Activated T-cell treated with anti-CD3 and anti-CD28 coated beads, Interleukin-2, amount 50 U/mL, for 24 hours (primary cell): Measurements from ENCODE around the gene AMIGO3.

Source experiments
- DNase-seq: peaks from one replicate; pipeline ENCODE4 v3.0.0-alpha.2; 2020
- H3K27ac Mint-ChIP-seq: 2 replicates; pipeline ENCODE4 v1.8.0; 2020; ENCODE audit warnings: mild to moderate bottlenecking, mixed read lengths
- H3K27me3 Mint-ChIP-seq: 2 replicates; pipeline ENCODE4 v1.8.0; 2020; ENCODE audit warnings: mixed read lengths
- H3K36me3 Mint-ChIP-seq: 2 replicates; pipeline ENCODE4 v1.8.0; 2020; ENCODE audit warnings: low read depth, mixed read lengths
- H3K4me1 Mint-ChIP-seq: 2 replicates; pipeline ENCODE4 v1.8.0; 2020; ENCODE audit warnings: low read depth, mixed read lengths
- H3K4me3 Mint-ChIP-seq: 2 replicates; pipeline ENCODE4 v1.8.0; 2020; ENCODE audit warnings: mild to moderate bottlenecking, moderate library complexity, mixed read lengths
- H3K9me3 Mint-ChIP-seq: 2 replicates; pipeline ENCODE4 v1.8.0; 2020; ENCODE audit warnings: mixed read lengths

Gene AMIGO3

DNA sequence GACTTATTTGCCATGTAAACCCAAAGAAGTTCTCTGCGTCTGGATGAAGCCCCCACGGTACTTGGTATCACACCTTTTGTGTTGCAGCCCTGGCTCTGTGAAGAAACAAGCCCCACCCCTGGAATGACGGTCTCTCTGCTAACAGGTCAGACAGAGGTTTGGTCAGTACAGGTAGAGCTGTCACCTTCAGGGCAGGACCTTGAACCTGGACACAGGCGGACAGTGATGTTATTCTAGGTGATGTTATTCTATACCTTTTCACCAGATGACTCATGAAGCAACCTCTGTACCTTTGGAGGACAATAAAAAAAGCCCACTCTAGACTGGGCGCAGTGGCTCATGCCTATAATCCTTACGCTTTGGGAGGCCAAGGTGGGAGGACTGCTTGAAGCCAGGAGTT, 15.3 kb upstream of the AMIGO3 start:
- no peak for DNase-seq
- Mint-ChIP-seq H3K9me3 (no peaks in the 10 kb centered on the region), H3K4me3 (no peak overlapping the region), H3K4me1 (peaks cover 4% of the 10 kb centered on the region), H3K36me3 (peaks cover 78% of the 10 kb centered on the region), H3K27me3 (no peaks in the 10 kb centered on the region), H3K27ac (no peak overlapping the region)

GRCh38 chr3:49733551-49733950, 14.1 kb upstream of the AMIGO3 start:
- Mint-ChIP-seq H3K27me3 (no peaks in the 10 kb centered on the region), H3K36me3 (peaks cover 77% of the 10 kb centered on the region), H3K4me1 (peaks cover under 1% of the 10 kb centered on the region), H3K4me3 (no peak overlapping the region), H3K9me3 (no peaks in the 10 kb centered on the region), H3K27ac (peak overlapping the region; percentile 35)
- DNase-seq, result no peak

DNA sequence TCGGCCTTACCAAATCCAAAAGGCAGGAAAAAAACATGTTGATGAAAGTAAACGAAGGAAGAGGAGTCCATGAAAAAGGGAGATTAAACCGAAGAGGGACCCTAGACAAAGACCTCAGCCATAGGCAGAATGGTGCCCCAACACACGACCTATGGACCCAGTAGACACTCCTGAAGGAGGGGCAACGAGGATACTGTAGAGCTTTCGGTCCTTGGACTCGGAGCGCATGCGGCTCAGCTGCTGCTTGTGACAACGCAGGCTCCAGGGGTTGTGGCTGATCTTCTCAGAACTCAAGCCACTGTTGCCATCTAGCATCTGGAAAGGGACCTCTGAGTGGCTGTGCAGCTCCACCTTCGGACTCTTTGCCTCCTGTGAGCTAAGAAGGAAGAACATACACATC, 13.1 kb upstream of the AMIGO3 start:
- no peaks in the 10 kb centered on the region for H3K4me1 Mint-ChIP-seq
- H3K27ac Mint-ChIP-seq, result no peak overlapping the region
- H3K27me3 Mint-ChIP-seq, result no peaks in the 10 kb centered on the region
- H3K4me3 Mint-ChIP-seq, result no peak overlapping the region
- H3K9me3 Mint-ChIP-seq, result no peaks in the 10 kb centered on the region
- DNase-seq, result no peak
- peaks cover 77% of the 10 kb centered on the region for H3K36me3 Mint-ChIP-seq

DNA sequence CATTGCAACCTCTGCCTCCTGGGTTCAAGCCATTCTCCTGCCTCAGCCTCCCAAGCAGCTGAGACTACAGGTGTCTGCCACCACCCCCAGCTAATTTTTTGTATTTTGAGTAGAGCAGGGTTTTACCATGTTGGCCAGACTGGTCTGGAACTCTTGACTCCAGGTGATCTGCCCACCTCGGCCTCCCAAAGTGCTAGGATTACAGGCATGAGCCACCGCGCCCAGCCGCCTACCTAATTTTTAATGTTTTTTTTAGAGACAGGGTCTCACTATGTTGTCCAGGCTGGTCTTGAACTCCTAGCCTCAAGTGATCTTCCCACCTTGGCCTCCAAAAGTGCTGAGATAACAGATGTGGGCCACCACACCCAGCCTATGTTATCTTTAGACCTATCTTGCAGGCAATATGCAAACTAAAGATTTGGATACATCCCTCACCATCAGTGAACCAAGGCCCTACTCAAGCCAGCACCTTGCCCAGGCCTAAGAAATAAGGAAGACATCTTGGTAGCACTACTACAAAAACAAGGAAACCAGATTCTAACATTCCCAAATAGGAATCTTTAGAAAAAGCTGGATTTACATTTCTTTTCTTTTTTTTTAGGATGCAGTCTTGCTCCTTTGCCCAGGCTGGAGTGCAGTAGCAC, 10.6 kb upstream of the AMIGO3 start:
- H3K4me3 Mint-ChIP-seq, result no peak overlapping the region
- H3K27ac Mint-ChIP-seq, result peak overlapping the region; percentile 40
- peaks cover 79% of the 10 kb centered on the region for H3K36me3 Mint-ChIP-seq
- peaks cover under 1% of the 10 kb centered on the region for H3K4me1 Mint-ChIP-seq
- H3K27me3 Mint-ChIP-seq, result no peaks in the 10 kb centered on the region
- no peak for DNase-seq
- no peaks in the 10 kb centered on the region for H3K9me3 Mint-ChIP-seq

GRCh38 chr3:49727924-49728361, 8.5 kb upstream of the AMIGO3 start:
- Mint-ChIP-seq H3K27me3 (no peaks in the 10 kb centered on the region), H3K36me3 (peaks cover 71% of the 10 kb centered on the region), H3K4me3 (no peak overlapping the region), H3K9me3 (no peaks in the 10 kb centered on the region), H3K27ac (no peak overlapping the region), H3K4me1 (peaks cover 12% of the 10 kb centered on the region)
- DNase-seq, result no peak

DNA sequence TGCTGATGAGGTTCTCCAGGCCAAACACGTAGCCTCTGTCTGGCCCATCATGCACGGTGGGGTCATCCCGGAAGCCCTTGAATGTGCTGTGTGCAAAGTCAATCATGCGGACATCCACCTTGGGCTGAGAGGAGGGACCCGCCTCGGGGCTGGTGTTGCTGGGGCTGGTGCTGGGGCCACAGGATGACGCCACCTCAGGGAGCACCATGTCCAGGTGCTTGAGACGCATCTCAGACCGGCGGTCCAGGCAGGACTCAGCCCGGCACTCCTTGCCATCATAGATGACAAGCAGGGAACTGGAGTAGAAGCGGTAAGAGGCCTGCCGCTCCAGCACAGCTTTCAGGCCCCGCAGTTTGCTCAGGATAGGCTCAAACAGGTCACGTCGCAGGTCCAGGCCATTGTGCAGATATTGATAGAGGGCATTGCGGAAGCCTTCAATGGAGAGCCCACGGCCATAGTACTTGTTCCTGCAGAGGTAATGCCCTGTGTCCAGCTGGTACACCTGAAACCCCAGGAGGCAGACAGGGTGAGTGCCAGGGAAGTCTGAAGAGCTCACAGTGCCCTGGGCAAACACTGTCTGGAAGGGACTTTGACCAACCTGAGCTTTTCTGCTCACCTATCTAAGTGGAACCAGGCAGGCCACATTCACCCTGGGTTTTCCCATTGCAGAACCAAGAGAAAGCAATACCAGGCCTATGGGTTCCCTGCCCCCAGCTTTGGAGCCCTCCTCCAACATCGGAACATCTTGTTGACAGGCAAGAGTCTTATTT, 7.9 kb upstream of the AMIGO3 start:
- peaks cover 71% of the 10 kb centered on the region for H3K36me3 Mint-ChIP-seq
- no peak for DNase-seq
- H3K9me3 Mint-ChIP-seq, result no peaks in the 10 kb centered on the region
- H3K27me3 Mint-ChIP-seq, result no peaks in the 10 kb centered on the region
- H3K4me1 Mint-ChIP-seq, result peaks cover 18% of the 10 kb centered on the region
- no peak overlapping the region for H3K27ac Mint-ChIP-seq
- H3K4me3 Mint-ChIP-seq, result no peak overlapping the region

GRCh38 chr3:49725906-49726681, 6.6 kb upstream of the AMIGO3 start:
- H3K27me3 Mint-ChIP-seq, result no peaks in the 10 kb centered on the region
- H3K4me3 Mint-ChIP-seq, result no peak overlapping the region
- DNase-seq, result no peak
- H3K4me1 Mint-ChIP-seq, result peaks cover 29% of the 10 kb centered on the region
- H3K27ac Mint-ChIP-seq, result peak overlapping the region; percentile 61
- peaks cover 72% of the 10 kb centered on the region for H3K36me3 Mint-ChIP-seq
- H3K9me3 Mint-ChIP-seq, result no peaks in the 10 kb centered on the region

GRCh38 chr3:49724586-49724985, 5.1 kb upstream of the AMIGO3 start:
- peak overlapping the region; percentile 97 for H3K27ac Mint-ChIP-seq
- H3K4me1 Mint-ChIP-seq, result peaks cover 44% of the 10 kb centered on the region
- no peaks in the 10 kb centered on the region for H3K9me3 Mint-ChIP-seq
- H3K27me3 Mint-ChIP-seq, result no peaks in the 10 kb centered on the region
- H3K36me3 Mint-ChIP-seq, result peaks cover 78% of the 10 kb centered on the region
- DNase-seq, result peak; percentile 54
- peak overlapping the region; percentile 96 for H3K4me3 Mint-ChIP-seq

DNA sequence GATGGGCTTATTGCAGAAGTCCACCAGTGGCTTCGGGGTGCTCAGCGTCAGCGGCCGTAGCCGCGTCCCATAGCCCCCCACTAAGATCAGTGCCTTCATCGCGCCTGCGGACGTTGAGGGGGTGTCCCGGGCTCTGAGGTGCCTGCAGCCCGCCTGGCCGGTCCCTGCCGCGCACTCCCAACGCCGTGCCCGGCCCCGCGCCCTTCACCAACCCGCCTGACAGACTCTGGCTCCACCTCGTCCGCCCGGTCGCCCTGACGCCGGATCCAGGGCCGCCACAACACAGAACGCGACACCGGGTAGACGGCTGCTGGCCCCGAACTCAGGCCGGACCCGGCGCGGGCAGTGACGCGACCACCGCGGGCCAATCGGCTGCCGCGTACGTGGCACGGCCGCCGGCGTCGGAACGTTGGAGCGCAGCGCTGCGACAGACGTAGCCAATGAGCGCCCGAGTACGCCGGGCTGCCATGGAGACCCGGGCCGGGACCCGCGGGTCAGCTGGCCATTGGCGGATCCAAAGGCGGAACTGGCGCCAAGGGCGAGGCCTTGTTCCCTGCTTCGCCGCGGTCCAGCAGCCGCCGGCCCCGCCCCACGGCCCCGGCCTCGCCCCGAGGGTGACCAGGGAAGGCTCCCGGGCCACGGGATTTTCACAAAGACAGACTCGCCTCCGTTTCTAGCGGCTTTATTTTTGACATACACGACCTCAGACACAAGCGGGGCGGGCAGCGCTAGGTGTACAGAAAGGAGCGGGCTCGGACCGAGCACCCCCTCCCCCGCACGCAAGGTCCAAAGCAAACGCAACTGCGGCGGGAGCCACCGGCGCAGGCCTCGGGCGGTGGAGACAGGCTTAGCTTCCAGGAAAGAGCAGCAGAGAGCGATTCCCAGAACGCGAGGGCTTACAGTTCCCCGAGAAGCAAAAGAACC, 4.4 kb upstream of the AMIGO3 start, which contains the start of gene GMPPB:
Gene GMPPB, minus strand, starts transcription at position 324 of the 924 bp plus-strand sequence. Its CDS starts 225 bp downstream, at position 99.
- peak within 1 kb of the TSS; percentile 96 for H3K4me3 Mint-ChIP-seq
- H3K27me3 Mint-ChIP-seq, result no peaks in the 10 kb centered on the region
- H3K27ac Mint-ChIP-seq, result peak within 1 kb of the TSS; percentile 97
- no peaks in the 10 kb centered on the region for H3K9me3 Mint-ChIP-seq
- peak; percentile 95 for DNase-seq
- H3K36me3 Mint-ChIP-seq, result peaks cover 78% of the 10 kb centered on the region
- H3K4me1 Mint-ChIP-seq, result peaks cover 51% of the 10 kb centered on the region

DNA sequence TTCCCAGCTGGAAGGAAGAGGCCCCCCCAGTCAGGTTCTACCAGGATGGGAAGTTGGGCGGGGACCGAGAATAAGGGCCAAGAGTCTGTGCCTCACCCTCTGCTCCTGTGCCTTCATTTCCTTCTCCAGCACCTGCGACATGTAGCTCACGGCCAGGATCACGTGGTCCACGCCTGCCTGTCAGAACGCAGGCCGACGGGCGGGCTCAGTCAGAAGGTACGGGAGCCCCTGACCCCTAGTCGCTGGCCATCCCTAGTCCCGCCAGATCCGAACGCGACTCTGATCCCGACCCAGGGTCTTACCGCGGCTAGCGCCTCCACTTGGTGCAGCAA, 3.8 kb upstream of the AMIGO3 start:
- H3K36me3 Mint-ChIP-seq, result peaks cover 77% of the 10 kb centered on the region
- H3K4me3 Mint-ChIP-seq, result peak overlapping the region; percentile 96
- H3K27me3 Mint-ChIP-seq, result no peaks in the 10 kb centered on the region
- H3K9me3 Mint-ChIP-seq, result no peaks in the 10 kb centered on the region
- peak overlapping the region; percentile 97 for H3K27ac Mint-ChIP-seq
- H3K4me1 Mint-ChIP-seq, result peaks cover 57% of the 10 kb centered on the region
- DNase-seq, result peak; percentile 71

DNA sequence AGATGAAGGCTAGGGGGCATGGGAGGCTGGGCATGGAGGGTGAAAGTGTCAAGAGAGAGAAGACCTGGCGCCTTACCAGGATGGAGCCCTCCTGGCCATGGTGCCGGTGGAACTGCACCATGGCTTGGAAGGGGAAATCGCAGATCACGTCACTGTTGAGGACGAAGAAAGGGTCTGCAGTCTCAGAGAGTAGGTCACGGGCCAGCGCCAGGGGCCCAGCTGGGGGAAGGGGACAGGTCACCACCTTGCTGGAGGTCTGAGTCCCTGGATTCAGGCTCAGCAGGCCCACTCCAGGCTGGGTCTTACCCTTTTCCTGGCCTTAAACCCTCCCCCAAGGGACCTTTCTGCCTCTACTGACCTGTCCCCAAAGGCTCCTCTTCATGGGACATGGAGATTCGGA, 3.4 kb upstream of the AMIGO3 start:
- Mint-ChIP-seq H3K9me3 (no peaks in the 10 kb centered on the region), H3K36me3 (peaks cover 76% of the 10 kb centered on the region), H3K4me3 (peak overlapping the region; percentile 96), H3K4me1 (peaks cover 57% of the 10 kb centered on the region), H3K27me3 (no peaks in the 10 kb centered on the region), H3K27ac (peak overlapping the region; percentile 97)
- DNase-seq, result no peak

GRCh38 chr3:49721896-49722781, 2.7 kb upstream of the AMIGO3 start:
- H3K4me1 Mint-ChIP-seq, result peaks cover 57% of the 10 kb centered on the region
- H3K27me3 Mint-ChIP-seq, result no peaks in the 10 kb centered on the region
- peaks cover 71% of the 10 kb centered on the region for H3K36me3 Mint-ChIP-seq
- H3K4me3 Mint-ChIP-seq, result peak overlapping the region; percentile 96
- DNase-seq, result no peak
- H3K9me3 Mint-ChIP-seq, result no peaks in the 10 kb centered on the region
- peak overlapping the region; percentile 97 for H3K27ac Mint-ChIP-seq

- Mint-ChIP-seq H3K4me1 (peaks cover 57% of the 10 kb centered on the region), H3K9me3 (no peaks in the 10 kb centered on the region), H3K27me3 (no peaks in the 10 kb centered on the region), H3K27ac (peak overlapping the region; percentile 77), H3K4me3 (peak overlapping the region; percentile 96), H3K36me3 (peaks cover 65% of the 10 kb centered on the region)
- no peak for DNase-seq
These were observed 2.1 kb upstream of the AMIGO3 start for GRCh38 chr3:49721596-49721895.
